ENCODE results near the gene PSME2. TPM values are rescaled to one million over a fixed set of nuclear protein-coding genes. Genes with fewer than 3 reads are reported as not detected.

Gene PSME2
- total RNA-seq, 1 experiment from 2014 or later = 142 TPM

- 0 out of 2 replicates have a peak, but pooled peaks cover 5% of the 10 kb centered on the region for H3K4me1 ChIP-seq
- TF ChIP-seq CTCF (IDR thresholded peaks at IDR 0.05; ENCODE audit: insufficient read depth in 1 of 2, low read depth in 1 of 2, low read length in 1 of 2, severe bottlenecking in 1 of 2, unreplicated experiment in 1 of 2) = no peak
- no peaks in the 10 kb centered on the region for H3K27me3 ChIP-seq (replicated peaks; ENCODE audit: control insufficient read depth, insufficient read depth, low read length)
- CTCF ChIA-PET = no interaction called here
- peaks cover 65% of the 10 kb centered on the region for H3K36me3 Mint-ChIP-seq (ENCODE audit: insufficient read depth, unreplicated experiment)
- DNase-seq = no peak
- peaks cover 14% of the 10 kb centered on the region for H3K4me1 Mint-ChIP-seq (ENCODE audit: low read depth, unreplicated experiment)
- no peak overlapping the region for H3K4me3 ChIP-seq (ENCODE audit: low read depth, low read length)
- POLR2A ChIA-PET = no interaction called here
- H3K4me3 Mint-ChIP-seq (ENCODE audit: unreplicated experiment) = no peak overlapping the region
- intact Hi-C loops (cut with micrococcal nuclease; ENCODE audit: unreplicated experiment) = no loop called here
- no peak overlapping the region for H3K27ac Mint-ChIP-seq (ENCODE audit: unreplicated experiment)
- H3K9me3 Mint-ChIP-seq (ENCODE audit: unreplicated experiment) = no peaks in the 10 kb centered on the region
- H3K36me3 ChIP-seq (ENCODE audit: control insufficient read depth, insufficient read depth, low read length) = peaks cover 3% of the 10 kb centered on the region
- H3K9me3 ChIP-seq = no peaks in the 10 kb centered on the region
- no TSS peak for BruUV-seq (replicated peaks)
- no peaks in the 10 kb centered on the region for H3K27me3 Mint-ChIP-seq (ENCODE audit: insufficient read depth, unreplicated experiment)
Measured at GRCh38 chr14:24190416-24190815, 44.0 kb upstream of the PSME2 start.

DNA sequence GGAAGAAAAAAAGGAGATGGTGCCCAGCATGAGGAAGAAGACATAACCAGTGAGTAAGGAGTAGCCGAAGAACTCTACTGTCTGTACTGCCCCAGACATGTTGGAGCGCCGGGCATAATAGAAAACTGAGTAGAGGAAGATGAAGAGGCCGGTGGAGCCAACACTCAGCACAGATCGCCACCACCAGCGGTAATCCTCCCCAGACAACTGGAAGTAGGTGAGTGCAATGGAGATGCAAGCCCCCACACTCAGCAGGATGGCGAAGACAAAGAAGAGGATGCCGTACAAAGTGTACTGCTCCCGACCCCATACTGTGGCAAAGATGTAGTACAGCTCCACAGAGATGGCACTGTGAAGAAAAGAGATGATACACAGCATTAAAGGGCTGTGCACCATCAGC, 43.0 kb upstream of the PSME2 start:
- H3K4me1 ChIP-seq = 0 out of 2 replicates have a peak, but pooled peaks cover 2% of the 10 kb centered on the region
- peak overlapping the region; percentile 92 for H3K4me3 Mint-ChIP-seq (ENCODE audit: unreplicated experiment)
- peak overlapping the region; percentile 94 for H3K27ac Mint-ChIP-seq (ENCODE audit: unreplicated experiment)
- DNase-seq = no peak
- peaks cover 3% of the 10 kb centered on the region for H3K36me3 ChIP-seq (ENCODE audit: control insufficient read depth, insufficient read depth, low read length)
- no peaks in the 10 kb centered on the region for H3K9me3 ChIP-seq
- H3K4me1 Mint-ChIP-seq (ENCODE audit: low read depth, unreplicated experiment) = peaks cover 14% of the 10 kb centered on the region
- intact Hi-C loops (cut with micrococcal nuclease; ENCODE audit: unreplicated experiment) = loop anchor here (2.0 kb wide), 1 partner anchor 75 kb away; the partner anchor contains the start of genes DCAF11 and NRL
- POLR2A ChIA-PET = interaction anchor here (1.0 to 1.6 kb wide), 5 partner anchors 43 to 96 kb away, joined by 4 to 6 read pairs (median 5); partner anchors contain the start of genes DCAF11, EMC9, NRL and PCK2
- H3K27me3 ChIP-seq (replicated peaks; ENCODE audit: control insufficient read depth, insufficient read depth, low read length) = no peaks in the 10 kb centered on the region
- BruUV-seq (replicated peaks) = no TSS peak
- H3K9me3 Mint-ChIP-seq (ENCODE audit: unreplicated experiment) = no peaks in the 10 kb centered on the region
- H3K4me3 ChIP-seq (ENCODE audit: low read depth, low read length) = no peak overlapping the region
- TF ChIP-seq CTCF (IDR thresholded peaks at IDR 0.05; ENCODE audit: insufficient read depth in 1 of 2, low read depth in 1 of 2, low read length in 1 of 2, severe bottlenecking in 1 of 2, unreplicated experiment in 1 of 2) = no peak
- CTCF ChIA-PET = interaction anchor here (0.5 kb wide), 1 partner anchor 85 kb away, joined by 9 read pairs; no protein-coding TSS in a partner anchor
- H3K36me3 Mint-ChIP-seq (ENCODE audit: insufficient read depth, unreplicated experiment) = peaks cover 66% of the 10 kb centered on the region
- H3K27me3 Mint-ChIP-seq (ENCODE audit: insufficient read depth, unreplicated experiment) = no peaks in the 10 kb centered on the region

GRCh38 chr14:24189059-24189375, 42.6 kb upstream of the PSME2 start:
- Histone ChIP-seq H3K36me3 (ENCODE audit: control insufficient read depth, insufficient read depth, low read length) (peaks cover 3% of the 10 kb centered on the region), H3K4me1 (no peaks in the 10 kb centered on the region), H3K4me3 (ENCODE audit: low read depth, low read length) (peak overlapping the region; percentile 63), H3K9me3 (no peaks in the 10 kb centered on the region), H3K27me3 (replicated peaks; ENCODE audit: control insufficient read depth, insufficient read depth, low read length) (no peaks in the 10 kb centered on the region)
- peak overlapping the region; percentile 92 for H3K4me3 Mint-ChIP-seq (ENCODE audit: unreplicated experiment)
- DNase-seq = no peak
- H3K36me3 Mint-ChIP-seq (ENCODE audit: insufficient read depth, unreplicated experiment) = peaks cover 66% of the 10 kb centered on the region
- intact Hi-C loops (cut with micrococcal nuclease; ENCODE audit: unreplicated experiment) = loop anchor here (2.0 kb wide), 1 partner anchor 74 kb away; the partner anchor contains the start of genes DCAF11 and NRL
- peaks cover 14% of the 10 kb centered on the region for H3K4me1 Mint-ChIP-seq (ENCODE audit: low read depth, unreplicated experiment)
- no peak for TF ChIP-seq CTCF (IDR thresholded peaks at IDR 0.05; ENCODE audit: insufficient read depth in 1 of 2, low read depth in 1 of 2, low read length in 1 of 2, severe bottlenecking in 1 of 2, unreplicated experiment in 1 of 2)
- BruUV-seq (replicated peaks) = TSS peak; percentile 64
- H3K9me3 Mint-ChIP-seq (ENCODE audit: unreplicated experiment) = no peaks in the 10 kb centered on the region
- H3K27ac Mint-ChIP-seq (ENCODE audit: unreplicated experiment) = peak overlapping the region; percentile 94
- ChIA-PET CTCF (interaction anchor here (0.5 kb wide), 1 partner anchor 85 kb away, joined by 9 read pairs; no protein-coding TSS in a partner anchor), POLR2A (interaction anchor here (1.0 to 1.6 kb wide), 6 partner anchors 42 to 253 kb away, joined by 4 to 6 read pairs (median 5); partner anchors contain the start of genes DCAF11, EMC9, NRL and PCK2)
- H3K27me3 Mint-ChIP-seq (ENCODE audit: insufficient read depth, unreplicated experiment) = no peaks in the 10 kb centered on the region
